HEK293 (cell line): ENCODE measurements around the gene GPR107.

ENCODE experiments used
- CTCF ChIA-PET: fragments of 350-600 bp; formaldehyde crosslinking; extraction: SDS; loops from one replicate; lab custom pipeline; 2021; ENCODE audit warnings: antibody characterized with exemption; lab: Yijun Ruan, JAX
- POLR2A ChIA-PET: fragments of 300-600 bp; formaldehyde crosslinking; extraction: SDS; loops from one replicate; lab custom pipeline; 2020; ENCODE audit warnings: antibody characterized with exemption, inconsistent platforms; lab: Yijun Ruan, JAX
- H3K27ac ChIP-seq: fragments of 200-500 bp; sonication (Bioruptor generic); 2 replicates; pipeline ENCODE4 v1.5.1; 2014; ENCODE audit warnings: low read depth, low read length, control low read depth, inconsistent platforms; ENCODE audit errors: extremely low read depth
- H3K36me3 ChIP-seq, 2 experiments: fragments of 200-500 bp in 1 of 2; sonication (Bioruptor generic) in 1 of 2; 1 replicate in 1 of 2; 2 replicates in 1 of 2; pipeline ENCODE4 v1.5.1; 2014 to 2017; ENCODE audit warnings: inconsistent platforms in 2 of 2, low read length in 2 of 2; ENCODE audit not compliant: control insufficient read depth in 2 of 2, insufficient read depth in 1 of 2
- H3K4me1 ChIP-seq: fragments of 200-500 bp; sonication (Bioruptor generic); 2 replicates; pipeline ENCODE4 v1.5.1; 2014; ENCODE audit warnings: mild to moderate bottlenecking, low read length, inconsistent platforms; ENCODE audit not compliant: control insufficient read depth, insufficient read depth
- H3K4me3 ChIP-seq: 2 replicates; pipeline ENCODE4 v1.5.1; 2011; ENCODE audit warnings: low read depth, mild to moderate bottlenecking, control low read depth, low read length, moderate library complexity
- H3K9me3 ChIP-seq: fragments of 200-500 bp; sonication (Bioruptor generic); 2 replicates; pipeline ENCODE4 v1.5.1; 2014; ENCODE audit warnings: low read depth, low read length, inconsistent platforms; ENCODE audit not compliant: control insufficient read depth, insufficient read depth
- REST ChIP-seq: fragments of 450-650 bp; formaldehyde crosslinking; IDR thresholded peaks from 2 replicates; pipeline ENCODE4 v1.5.1; 2016; ENCODE audit warnings: missing biosample characterization, missing genetic modification characterization
- SP2 ChIP-seq: fragments of 450-650 bp; formaldehyde crosslinking; IDR thresholded peaks from 2 replicates; pipeline ENCODE4 v1.5.1; 2016; ENCODE audit warnings: missing biosample characterization, missing genetic modification characterization
- ZNF112 ChIP-seq: fragments of 450-650 bp; formaldehyde crosslinking; IDR thresholded peaks from 2 replicates; pipeline ENCODE4 v1.5.0; 2017; ENCODE audit warnings: missing biosample characterization, missing genetic modification characterization
- ZNF140 ChIP-seq: fragments of 450-650 bp; formaldehyde crosslinking; IDR thresholded peaks from 2 replicates; pipeline ENCODE4 v1.5.1; 2016; ENCODE audit warnings: missing biosample characterization, missing genetic modification characterization
- ZNF223 ChIP-seq: fragments of 450-650 bp; formaldehyde crosslinking; IDR thresholded peaks from 2 replicates; pipeline ENCODE4 v1.5.1; 2016; ENCODE audit warnings: missing biosample characterization, missing genetic modification characterization
- ZNF239 ChIP-seq: fragments of 450-650 bp; formaldehyde crosslinking; IDR thresholded peaks from 2 replicates; pipeline ENCODE4 v1.5.1; 2016; ENCODE audit warnings: missing biosample characterization, missing genetic modification characterization
- ZNF24 ChIP-seq: fragments of 450-650 bp; formaldehyde crosslinking; IDR thresholded peaks from 2 replicates; pipeline ENCODE4 v1.5.1; 2016; ENCODE audit warnings: missing biosample characterization, missing genetic modification characterization
- ZNF266 ChIP-seq: fragments of 450-650 bp; formaldehyde crosslinking; IDR thresholded peaks from 2 replicates; pipeline ENCODE4 v1.5.1; 2016; ENCODE audit warnings: missing biosample characterization, missing genetic modification characterization, low read depth
- ZNF341 ChIP-seq: fragments of 450-650 bp; formaldehyde crosslinking; IDR thresholded peaks from 2 replicates; pipeline ENCODE4; 2016; ENCODE audit warnings: low read depth, missing biosample characterization, missing genetic modification characterization
- ZNF394 ChIP-seq: fragments of 450-650 bp; formaldehyde crosslinking; IDR thresholded peaks from 2 replicates; pipeline ENCODE4 v1.5.1; 2016; ENCODE audit warnings: missing biosample characterization, missing genetic modification characterization, mild to moderate bottlenecking, moderate library complexity, borderline replicate concordance
- ZNF544 ChIP-seq: fragments of 450-650 bp; formaldehyde crosslinking; IDR thresholded peaks from 2 replicates; pipeline ENCODE4 v1.5.0; 2017; ENCODE audit warnings: missing biosample characterization, missing genetic modification characterization
- ZNF555 ChIP-seq: fragments of 450-650 bp; formaldehyde crosslinking; conservative IDR thresholded peaks from 2 replicates; pipeline ENCODE4 v1.5.1; 2017; ENCODE audit warnings: missing biosample characterization, mild to moderate bottlenecking, missing genetic modification characterization, inconsistent platforms
- ZNF600 ChIP-seq: fragments of 450-650 bp; formaldehyde crosslinking; IDR thresholded peaks from 2 replicates; pipeline ENCODE4 v1.5.1; 2016; ENCODE audit warnings: missing biosample characterization, missing genetic modification characterization
- ZNF621 ChIP-seq: fragments of 450-650 bp; formaldehyde crosslinking; IDR thresholded peaks from 2 replicates; pipeline ENCODE4 v1.5.1; 2017; ENCODE audit warnings: missing biosample characterization, missing genetic modification characterization
- ZSCAN23 ChIP-seq: fragments of 450-650 bp; formaldehyde crosslinking; IDR thresholded peaks from 2 replicates; pipeline ENCODE4 v1.5.1; 2016; ENCODE audit warnings: missing biosample characterization, missing genetic modification characterization
- ZXDB ChIP-seq: fragments of 450-650 bp; formaldehyde crosslinking; IDR thresholded peaks from 2 replicates; pipeline ENCODE4 v1.5.1; 2016; ENCODE audit warnings: missing biosample characterization, missing genetic modification characterization
- TF ChIP-seq, protein P1 (sequence below): fragments of 450-650 bp; formaldehyde crosslinking; conservative IDR thresholded peaks from 2 replicates; pipeline ENCODE4 v1.5.1; 2016; ENCODE audit warnings: low read depth, missing biosample characterization, missing genetic modification characterization
- TF ChIP-seq, protein P2 (sequence below): fragments of 450-650 bp; formaldehyde crosslinking; IDR thresholded peaks from 2 replicates; pipeline ENCODE4 v1.5.1; 2016; ENCODE audit warnings: missing biosample characterization, missing genetic modification characterization
- TF ChIP-seq, protein P3 (sequence below): fragments of 450-650 bp; formaldehyde crosslinking; IDR thresholded peaks from 2 replicates; pipeline ENCODE4 v1.5.1; 2016; ENCODE audit warnings: missing biosample characterization, missing genetic modification characterization
- TF ChIP-seq, protein P4 (sequence below): fragments of 450-650 bp; formaldehyde crosslinking; IDR thresholded peaks from 2 replicates; pipeline ENCODE4 v1.5.1; 2016; ENCODE audit warnings: missing biosample characterization, missing genetic modification characterization

The GPR107 gene

DNA sequence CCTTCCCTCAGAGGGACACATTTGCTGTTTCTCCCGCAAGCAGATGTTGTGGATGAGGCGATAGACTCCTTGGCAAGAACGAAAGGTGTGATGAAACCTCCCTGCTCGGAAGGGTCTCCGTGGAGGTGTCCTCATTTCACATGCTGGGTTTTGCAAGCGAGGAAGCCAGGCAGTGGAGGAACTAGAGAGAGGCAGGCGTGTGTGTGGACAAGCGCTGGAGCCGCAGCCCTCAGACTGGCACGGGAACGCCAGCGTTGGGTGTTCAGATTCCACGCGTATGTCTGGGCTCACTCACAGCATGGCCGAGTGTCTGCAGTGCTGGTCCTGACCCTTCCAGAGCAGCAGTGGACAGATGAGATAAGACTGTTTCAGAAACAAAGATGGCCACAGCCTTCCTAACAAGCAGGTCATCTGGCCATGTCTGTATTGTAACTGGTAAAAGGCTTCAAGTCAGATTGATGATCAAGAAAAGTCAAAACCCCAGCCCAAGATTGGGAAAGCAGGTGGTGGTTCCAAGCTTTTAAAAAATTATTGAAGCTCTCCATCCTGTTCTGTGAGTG lies 83.5 kb downstream of the GPR107 start:
- ChIA-PET POLR2A (no interaction called here), CTCF (interaction anchor here (0.6 to 1.3 kb wide), 2 partner anchors 30 to 81 kb away, joined by 3 to 7 read pairs; no protein-coding TSS in a partner anchor)
- H3K36me3 ChIP-seq, result peaks cover 0 to 16% of the 10 kb centered on the region in 2 experiments; a peak in 1 of 3 replicates
- H3K4me3 ChIP-seq, result no peak overlapping the region
- TF ChIP-seq ZNF394 (tag by site-specific recombination) (no peak), ZXDB (tag by site-specific recombination) (no peak), ZSCAN23 (tag by site-specific recombination) (no peak), ZNF621 (no peak), ZNF341 (no peak), ZNF223 (tag by site-specific recombination) (no peak), ZNF140 (tag by site-specific recombination) (no peak), REST (tag by site-specific recombination) (no peak), ZNF600 (tag by site-specific recombination) (no peak), SP2 (tag by site-specific recombination) (no peak), ZNF239 (tag by site-specific recombination) (no peak), ZNF112 (tag by site-specific recombination) (no peak), ZNF544 (tag by site-specific recombination) (no peak), ZNF266 (no peak), ZNF24 (tag by site-specific recombination) (no peak), ZNF555 (no peak)
- TF ChIP-seq, protein P1, sequence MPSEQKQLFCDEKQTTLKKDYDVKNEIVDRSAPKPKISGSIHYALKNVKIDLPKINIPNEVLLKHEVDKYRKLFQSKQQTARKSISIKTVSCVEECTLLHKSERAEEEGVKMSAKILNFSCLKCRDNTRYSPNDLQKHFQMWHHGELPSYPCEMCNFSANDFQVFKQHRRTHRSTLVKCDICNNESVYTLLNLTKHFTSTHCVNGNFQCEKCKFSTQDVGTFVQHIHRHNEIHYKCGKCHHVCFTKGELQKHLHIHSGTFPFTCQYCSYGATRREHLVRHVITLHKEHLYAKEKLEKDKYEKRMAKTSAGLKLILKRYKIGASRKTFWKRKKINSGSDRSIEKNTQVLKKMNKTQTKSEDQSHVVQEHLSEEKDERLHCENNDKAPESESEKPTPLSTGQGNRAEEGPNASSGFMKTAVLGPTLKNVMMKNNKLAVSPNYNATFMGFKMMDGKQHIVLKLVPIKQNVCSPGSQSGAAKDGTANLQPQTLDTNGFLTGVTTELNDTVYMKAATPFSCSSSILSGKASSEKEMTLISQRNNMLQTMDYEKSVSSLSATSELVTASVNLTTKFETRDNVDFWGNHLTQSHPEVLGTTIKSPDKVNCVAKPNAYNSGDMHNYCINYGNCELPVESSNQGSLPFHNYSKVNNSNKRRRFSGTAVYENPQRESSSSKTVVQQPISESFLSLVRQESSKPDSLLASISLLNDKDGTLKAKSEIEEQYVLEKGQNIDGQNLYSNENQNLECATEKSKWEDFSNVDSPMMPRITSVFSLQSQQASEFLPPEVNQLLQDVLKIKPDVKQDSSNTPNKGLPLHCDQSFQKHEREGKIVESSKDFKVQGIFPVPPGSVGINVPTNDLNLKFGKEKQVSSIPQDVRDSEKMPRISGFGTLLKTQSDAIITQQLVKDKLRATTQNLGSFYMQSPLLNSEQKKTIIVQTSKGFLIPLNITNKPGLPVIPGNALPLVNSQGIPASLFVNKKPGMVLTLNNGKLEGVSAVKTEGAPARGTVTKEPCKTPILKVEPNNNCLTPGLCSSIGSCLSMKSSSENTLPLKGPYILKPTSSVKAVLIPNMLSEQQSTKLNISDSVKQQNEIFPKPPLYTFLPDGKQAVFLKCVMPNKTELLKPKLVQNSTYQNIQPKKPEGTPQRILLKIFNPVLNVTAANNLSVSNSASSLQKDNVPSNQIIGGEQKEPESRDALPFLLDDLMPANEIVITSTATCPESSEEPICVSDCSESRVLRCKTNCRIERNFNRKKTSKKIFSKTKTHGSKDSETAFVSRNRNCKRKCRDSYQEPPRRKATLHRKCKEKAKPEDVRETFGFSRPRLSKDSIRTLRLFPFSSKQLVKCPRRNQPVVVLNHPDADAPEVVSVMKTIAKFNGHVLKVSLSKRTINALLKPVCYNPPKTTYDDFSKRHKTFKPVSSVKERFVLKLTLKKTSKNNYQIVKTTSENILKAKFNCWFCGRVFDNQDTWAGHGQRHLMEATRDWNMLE (tag by site-specific recombination), result no peak
- TF ChIP-seq, protein P2, sequence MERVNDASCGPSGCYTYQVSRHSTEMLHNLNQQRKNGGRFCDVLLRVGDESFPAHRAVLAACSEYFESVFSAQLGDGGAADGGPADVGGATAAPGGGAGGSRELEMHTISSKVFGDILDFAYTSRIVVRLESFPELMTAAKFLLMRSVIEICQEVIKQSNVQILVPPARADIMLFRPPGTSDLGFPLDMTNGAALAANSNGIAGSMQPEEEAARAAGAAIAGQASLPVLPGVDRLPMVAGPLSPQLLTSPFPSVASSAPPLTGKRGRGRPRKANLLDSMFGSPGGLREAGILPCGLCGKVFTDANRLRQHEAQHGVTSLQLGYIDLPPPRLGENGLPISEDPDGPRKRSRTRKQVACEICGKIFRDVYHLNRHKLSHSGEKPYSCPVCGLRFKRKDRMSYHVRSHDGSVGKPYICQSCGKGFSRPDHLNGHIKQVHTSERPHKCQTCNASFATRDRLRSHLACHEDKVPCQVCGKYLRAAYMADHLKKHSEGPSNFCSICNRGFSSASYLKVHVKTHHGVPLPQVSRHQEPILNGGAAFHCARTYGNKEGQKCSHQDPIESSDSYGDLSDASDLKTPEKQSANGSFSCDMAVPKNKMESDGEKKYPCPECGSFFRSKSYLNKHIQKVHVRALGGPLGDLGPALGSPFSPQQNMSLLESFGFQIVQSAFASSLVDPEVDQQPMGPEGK (tag by site-specific recombination), result no peak
- TF ChIP-seq, protein P3, sequence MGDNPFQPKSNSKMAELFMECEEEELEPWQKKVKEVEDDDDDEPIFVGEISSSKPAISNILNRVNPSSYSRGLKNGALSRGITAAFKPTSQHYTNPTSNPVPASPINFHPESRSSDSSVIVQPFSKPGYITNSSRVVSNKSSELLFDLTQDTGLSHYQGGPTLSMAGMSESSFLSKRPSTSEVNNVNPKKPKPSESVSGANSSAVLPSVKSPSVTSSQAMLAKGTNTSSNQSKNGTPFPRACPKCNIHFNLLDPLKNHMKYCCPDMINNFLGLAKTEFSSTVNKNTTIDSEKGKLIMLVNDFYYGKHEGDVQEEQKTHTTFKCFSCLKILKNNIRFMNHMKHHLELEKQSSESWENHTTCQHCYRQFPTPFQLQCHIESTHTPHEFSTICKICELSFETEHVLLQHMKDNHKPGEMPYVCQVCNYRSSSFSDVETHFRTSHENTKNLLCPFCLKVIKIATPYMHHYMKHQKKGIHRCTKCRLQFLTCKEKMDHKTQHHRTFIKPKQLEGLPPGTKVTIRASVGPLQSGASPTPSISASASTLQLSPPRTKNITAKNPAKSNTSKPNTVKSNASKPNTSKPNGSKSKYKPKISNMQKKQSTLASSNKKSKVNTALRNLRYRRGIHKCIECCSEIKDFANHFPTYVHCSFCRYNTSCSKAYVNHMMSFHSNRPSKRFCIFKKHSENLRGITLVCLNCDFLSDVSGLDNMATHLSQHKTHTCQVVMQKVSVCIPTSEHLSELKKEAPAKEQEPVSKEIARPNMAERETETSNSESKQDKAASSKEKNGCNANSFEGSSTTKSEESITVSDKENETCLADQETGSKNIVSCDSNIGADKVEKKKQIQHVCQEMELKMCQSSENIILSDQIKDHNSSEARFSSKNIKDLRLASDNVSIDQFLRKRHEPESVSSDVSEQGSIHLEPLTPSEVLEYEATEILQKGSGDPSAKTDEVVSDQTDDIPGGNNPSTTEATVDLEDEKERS (tag by site-specific recombination), result no peak
- TF ChIP-seq, protein P4, sequence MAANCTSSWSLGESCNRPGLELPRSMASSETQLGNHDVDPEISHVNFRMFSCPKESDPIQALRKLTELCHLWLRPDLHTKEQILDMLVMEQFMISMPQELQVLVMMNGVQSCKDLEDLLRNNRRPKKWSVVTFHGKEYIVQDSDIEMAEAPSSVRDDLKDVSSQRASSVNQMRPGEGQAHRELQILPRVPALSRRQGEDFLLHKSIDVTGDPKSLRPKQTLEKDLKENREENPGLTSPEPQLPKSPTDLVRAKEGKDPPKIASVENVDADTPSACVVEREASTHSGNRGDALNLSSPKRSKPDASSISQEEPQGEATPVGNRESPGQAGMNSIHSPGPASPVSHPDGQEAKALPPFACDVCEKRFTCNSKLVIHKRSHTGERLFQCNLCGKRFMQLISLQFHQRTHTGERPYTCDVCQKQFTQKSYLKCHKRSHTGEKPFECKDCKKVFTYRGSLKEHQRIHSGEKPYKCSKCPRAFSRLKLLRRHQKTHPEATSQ (tag by site-specific recombination), result no peak
- H3K27ac ChIP-seq, result no peak overlapping the region
- H3K9me3 ChIP-seq, result no peaks in the 10 kb centered on the region
- no peaks in the 10 kb centered on the region for H3K4me1 ChIP-seq
